ENCODE measurements around the gene VPS37D.

Gene VPS37D

DNA sequence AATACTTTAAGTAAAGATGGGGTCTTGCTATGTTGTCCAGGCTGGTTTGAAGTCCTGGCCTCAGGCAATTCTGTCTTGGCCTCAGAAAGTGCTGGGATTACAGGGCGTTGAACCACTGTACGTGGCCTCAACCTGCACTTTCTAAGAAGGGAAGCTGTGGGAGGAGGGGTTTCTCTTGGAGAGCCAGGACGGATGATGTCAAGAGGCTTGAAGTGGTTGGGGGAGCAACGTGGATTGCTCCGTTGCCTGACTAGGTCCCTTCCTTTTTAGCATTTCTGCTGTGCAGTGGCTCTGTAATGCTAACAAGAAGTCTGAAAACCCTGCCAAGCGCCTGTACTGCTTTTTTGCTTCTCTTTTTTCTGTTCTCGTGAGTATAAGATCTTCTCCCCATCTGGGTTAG lies 23.0 kb downstream of the VPS37D start:
- H3K36me3 ChIP-seq (ENCODE audit: control insufficient read depth in 2 of 2, insufficient read depth in 1 of 2, low read length in 2 of 2) = peaks cover 26 to 77% of the 10 kb centered on the region in 2 experiments; a peak in 2 of 3 replicates
- CTCF ChIA-PET = interaction anchor here (1.7 kb wide), 1 partner anchor 10 kb away, joined by 8 read pairs; no protein-coding TSS in a partner anchor

GRCh38 chr7:73696372-73696771 lies 28.7 kb downstream of the VPS37D start:
- Histone ChIP-seq H3K4me1 (ENCODE audit: control insufficient read depth, insufficient read depth, low read length) (no peaks in the 10 kb centered on the region), H3K27ac (ENCODE audit: extremely low read depth, low read depth, low read length) (no peak overlapping the region), H3K36me3 (ENCODE audit: control insufficient read depth in 2 of 2, insufficient read depth in 1 of 2, low read length in 2 of 2) (peaks cover 4 to 82% of the 10 kb centered on the region in 2 experiments; a peak in 2 of 3 replicates), H3K9me3 (ENCODE audit: control insufficient read depth, insufficient read depth, low read depth, low read length) (no peaks in the 10 kb centered on the region), H3K4me3 (ENCODE audit: low read depth, low read length) (no peak overlapping the region)
- ChIA-PET POLR2A (interaction anchor here (1.3 to 1.7 kb wide), 2 partner anchors 12 to 89 kb away, joined by 3 read pairs; partner anchors contain the start of gene BUD23), CTCF (interaction anchor here (0.5 to 2.1 kb wide), 4 partner anchors 28 to 90 kb away, joined by 3 to 11 read pairs (median 4); partner anchors contain the start of gene VPS37D)
- TF ChIP-seq ZNF701 (tag by site-specific recombination; IDR thresholded peaks at IDR 0.05) (no peak), ZNF148 (tag by site-specific recombination; IDR thresholded peaks at IDR 0.05; ENCODE audit: borderline replicate concordance) (no peak), ZNF843 (tag by site-specific recombination; IDR thresholded peaks at IDR 0.05) (no peak), EGR2 (tag by site-specific recombination; IDR thresholded peaks at IDR 0.05; ENCODE audit: low read depth) (no peak), ZNF629 (tag by site-specific recombination; IDR thresholded peaks at IDR 0.05) (no peak), ZSCAN23 (tag by site-specific recombination; IDR thresholded peaks at IDR 0.05) (no peak), ZNF302 (tag by site-specific recombination; IDR thresholded peaks at IDR 0.05; ENCODE audit: low read depth) (no peak), ZNF175 (tag by site-specific recombination; IDR thresholded peaks at IDR 0.05) (no peak)

More for the DNA sequence above, 23.0 kb downstream of the VPS37D start:
- Histone ChIP-seq H3K9me3 (ENCODE audit: control insufficient read depth, insufficient read depth, low read depth, low read length) (no peaks in the 10 kb centered on the region), H3K27ac (ENCODE audit: extremely low read depth, low read depth, low read length) (no peak overlapping the region), H3K4me1 (ENCODE audit: control insufficient read depth, insufficient read depth, low read length) (no peaks in the 10 kb centered on the region), H3K4me3 (ENCODE audit: low read depth, low read length) (no peak overlapping the region)
- POLR2A ChIA-PET = interaction anchor here (1.0 kb wide), 1 partner anchor 133 kb away, joined by 3 read pairs; the partner anchor contains the start of gene BCL7B
- TF ChIP-seq, protein P1, sequence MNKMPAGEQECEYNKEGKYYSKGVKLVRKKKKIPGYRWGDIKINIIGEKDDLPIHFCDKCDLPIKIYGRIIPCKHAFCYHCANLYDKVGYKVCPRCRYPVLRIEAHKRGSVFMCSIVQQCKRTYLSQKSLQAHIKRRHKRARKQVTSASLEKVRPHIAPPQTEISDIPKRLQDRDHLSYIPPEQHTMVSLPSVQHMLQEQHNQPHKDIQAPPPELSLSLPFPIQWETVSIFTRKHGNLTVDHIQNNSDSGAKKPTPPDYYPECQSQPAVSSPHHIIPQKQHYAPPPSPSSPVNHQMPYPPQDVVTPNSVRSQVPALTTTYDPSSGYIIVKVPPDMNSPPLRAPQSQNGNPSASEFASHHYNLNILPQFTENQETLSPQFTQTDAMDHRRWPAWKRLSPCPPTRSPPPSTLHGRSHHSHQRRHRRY (tag by site-specific recombination; IDR thresholded peaks at IDR 0.05) = no peak
- no peak for TF ChIP-seq ZNF621 (tag by site-specific recombination; IDR thresholded peaks at IDR 0.05)
- TF ChIP-seq RBAK (tag by site-specific recombination; IDR thresholded peaks at IDR 0.05) = no peak
- no peak for TF ChIP-seq ZXDB (tag by site-specific recombination; IDR thresholded peaks at IDR 0.05)
- TF ChIP-seq ZNF423 (tag by site-specific recombination; IDR thresholded peaks at IDR 0.05) = no peak
- no peak for TF ChIP-seq ZNF140 (tag by site-specific recombination; IDR thresholded peaks at IDR 0.05)
- TF ChIP-seq ZNF48 (tag by site-specific recombination; IDR thresholded peaks at IDR 0.05) = no peak
- no peak for TF ChIP-seq ZNF561 (tag by site-specific recombination; IDR thresholded peaks at IDR 0.05; ENCODE audit: borderline replicate concordance)

- Histone ChIP-seq H3K27ac (ENCODE audit: extremely low read depth, low read depth, low read length) (no peak overlapping the region), H3K9me3 (ENCODE audit: control insufficient read depth, insufficient read depth, low read depth, low read length) (no peaks in the 10 kb centered on the region), H3K4me1 (ENCODE audit: control insufficient read depth, insufficient read depth, low read length) (no peaks in the 10 kb centered on the region), H3K36me3 (ENCODE audit: control insufficient read depth in 2 of 2, insufficient read depth in 1 of 2, low read length in 2 of 2) (peaks cover 4 to 83% of the 10 kb centered on the region in 2 experiments; a peak in 2 of 3 replicates), H3K4me3 (ENCODE audit: low read depth, low read length) (no peak overlapping the region)
- ChIA-PET POLR2A (interaction anchor here (0.6 kb wide), 1 partner anchor 76 kb away, joined by 5 read pairs; no protein-coding TSS in a partner anchor), CTCF (interaction anchor here (0.6 to 0.9 kb wide), 3 partner anchors 27 to 157 kb away, joined by 3 to 4 read pairs (median 3); no protein-coding TSS in a partner anchor)
- no peak for TF ChIP-seq GLIS1 (tag by site-specific recombination; IDR thresholded peaks at IDR 0.05)
- TF ChIP-seq ZNF501 (tag by site-specific recombination; IDR thresholded peaks at IDR 0.05) = no peak
- TF ChIP-seq ZNF302 (tag by site-specific recombination; IDR thresholded peaks at IDR 0.05; ENCODE audit: low read depth) = no peak
- TF ChIP-seq ZNF76 (tag by site-specific recombination; IDR thresholded peaks at IDR 0.05; ENCODE audit: borderline replicate concordance, low read depth) = no peak
- TF ChIP-seq ZNF18 (tag by site-specific recombination; IDR thresholded peaks at IDR 0.05) = no peak
- TF ChIP-seq, protein P2, sequence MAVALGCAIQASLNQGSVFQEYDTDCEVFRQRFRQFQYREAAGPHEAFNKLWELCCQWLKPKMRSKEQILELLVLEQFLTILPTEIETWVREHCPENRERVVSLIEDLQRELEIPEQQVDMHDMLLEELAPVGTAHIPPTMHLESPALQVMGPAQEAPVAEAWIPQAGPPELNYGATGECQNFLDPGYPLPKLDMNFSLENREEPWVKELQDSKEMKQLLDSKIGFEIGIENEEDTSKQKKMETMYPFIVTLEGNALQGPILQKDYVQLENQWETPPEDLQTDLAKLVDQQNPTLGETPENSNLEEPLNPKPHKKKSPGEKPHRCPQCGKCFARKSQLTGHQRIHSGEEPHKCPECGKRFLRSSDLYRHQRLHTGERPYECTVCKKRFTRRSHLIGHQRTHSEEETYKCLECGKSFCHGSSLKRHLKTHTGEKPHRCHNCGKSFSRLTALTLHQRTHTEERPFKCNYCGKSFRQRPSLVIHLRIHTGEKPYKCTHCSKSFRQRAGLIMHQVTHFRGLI (tag by site-specific recombination; IDR thresholded peaks at IDR 0.05) = no peak
- TF ChIP-seq ZNF433 (tag by site-specific recombination; IDR thresholded peaks at IDR 0.05; ENCODE audit: low read depth) = no peak
- no peak for TF ChIP-seq ZBTB1 (tag by site-specific recombination; IDR thresholded peaks at IDR 0.05)
- TF ChIP-seq, protein P3, sequence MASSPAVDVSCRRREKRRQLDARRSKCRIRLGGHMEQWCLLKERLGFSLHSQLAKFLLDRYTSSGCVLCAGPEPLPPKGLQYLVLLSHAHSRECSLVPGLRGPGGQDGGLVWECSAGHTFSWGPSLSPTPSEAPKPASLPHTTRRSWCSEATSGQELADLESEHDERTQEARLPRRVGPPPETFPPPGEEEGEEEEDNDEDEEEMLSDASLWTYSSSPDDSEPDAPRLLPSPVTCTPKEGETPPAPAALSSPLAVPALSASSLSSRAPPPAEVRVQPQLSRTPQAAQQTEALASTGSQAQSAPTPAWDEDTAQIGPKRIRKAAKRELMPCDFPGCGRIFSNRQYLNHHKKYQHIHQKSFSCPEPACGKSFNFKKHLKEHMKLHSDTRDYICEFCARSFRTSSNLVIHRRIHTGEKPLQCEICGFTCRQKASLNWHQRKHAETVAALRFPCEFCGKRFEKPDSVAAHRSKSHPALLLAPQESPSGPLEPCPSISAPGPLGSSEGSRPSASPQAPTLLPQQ (tag by site-specific recombination; IDR thresholded peaks at IDR 0.05) = no peak
Measured at GRCh38 chr7:73698410-73698809, 30.8 kb downstream of the VPS37D start.

Measured in HEK293 (cell line).